HCT116 (cell line): ENCODE measurements around the gene MAP4K1. TPM values are rescaled to one million over a fixed set of nuclear protein-coding genes. Genes with fewer than 3 reads are reported as not detected.

Experiments used
- ATAC-seq: fragments of 200-7000 bp; cut with Tn5 transposase; 2 replicates; pipeline ENCODE4 v1.9.1; 2020; ENCODE audit warnings: mild to moderate bottlenecking, moderate library complexity
- Bru-seq: library from RNA; stranded (reverse); fragments of 400-500 nt; gene quantifications from one replicate; lab custom pipeline; 2021; lab: Mats Ljungman, UMichigan
- BruChase-seq, 2 experiments: library from RNA; stranded (reverse); fragments of 400-500 nt; gene quantifications; one replicate each; lab custom pipeline; 2021; lab: Mats Ljungman, UMichigan
- BruUV-seq: library from RNA; stranded (reverse); fragments of 400-500 nt; replicated peaks from 2 replicates; lab custom pipeline; 2021; lab: Mats Ljungman, UMichigan
- CTCF ChIA-PET: fragments of 300-600 bp; sonication (Branson Sonifier 250); formaldehyde crosslinking; loops from one replicate; lab custom pipeline; 2021; ENCODE audit warnings: antibody characterized with exemption; lab: Charles Lee
- POLR2A ChIA-PET: fragments of 300-600, 350-600 bp; sonication (Branson Sonifier 250); formaldehyde crosslinking; loops from one replicate; lab custom pipeline; 2021; ENCODE audit warnings: antibody characterized with exemption; lab: Charles Lee
- RAD21 ChIA-PET, 2 experiments: fragments of 300-600 bp; sonication (Branson Sonifier 250); formaldehyde crosslinking; loops; one replicate each; lab custom pipeline; 2023; ENCODE audit warnings: low total read pairs in 2 of 2; ENCODE audit not compliant: uncharacterized antibody in 2 of 2, unreplicated experiment in 2 of 2, low non-redundant PET in 1 of 2; lab: Charles Lee
- DNase-seq: peaks from one replicate; pipeline ENCODE4 v3.0.0-alpha.2; 2010; ENCODE audit warnings: low read depth, low spot score
- H2AFZ ChIP-seq: fragments of 200-600 bp; shearing (Covaris generic), sonication (generic); 2 replicates; pipeline ENCODE4 v1.6.1; 2017; ENCODE audit warnings: low read depth, mixed run types, mixed read lengths, antibody characterized with exemption, low read length; ENCODE audit not compliant: poor library complexity, severe bottlenecking
- H3K27ac ChIP-seq: 2 replicates; pipeline ENCODE4 v1.5.1; 2012; ENCODE audit warnings: low read depth, low read length
- H3K27me3 ChIP-seq: fragments of 200-600 bp; sonication (generic); 2 replicates; pipeline ENCODE4 v1.6.1; 2016; ENCODE audit warnings: mixed run types, low read length, mixed read lengths; ENCODE audit not compliant: insufficient read depth
- H3K36me3 ChIP-seq, 2 experiments: fragments of 200-500 bp in 1 of 2; fragments of 200-600 bp in 1 of 2; sonication (Bioruptor generic) in 1 of 2; sonication (generic) in 1 of 2; 2 replicates each; pipeline versions ENCODE4 v1.5.1 to v1.6.1; 2014 to 2016; ENCODE audit warnings: low read length in 2 of 2, inconsistent platforms in 1 of 2, mixed read lengths in 1 of 2, mixed run types in 1 of 2; ENCODE audit not compliant: insufficient read depth in 2 of 2, control insufficient read depth in 1 of 2
- H3K4me1 ChIP-seq, 2 experiments: fragments of 200-600 bp in 1 of 2; sonication (generic) in 1 of 2; 2 replicates each; pipeline versions ENCODE4 v1.5.1 to v1.6.1; 2012 to 2017; ENCODE audit warnings: low read length in 2 of 2, inconsistent platforms in 1 of 2, mild to moderate bottlenecking in 1 of 2, mixed read lengths in 1 of 2, mixed run types in 1 of 2, moderate library complexity in 1 of 2; ENCODE audit not compliant: insufficient read depth in 2 of 2, control insufficient read depth in 1 of 2
- H3K4me2 ChIP-seq: fragments of 200-600 bp; sonication (generic); 2 replicates; pipeline ENCODE4 v1.6.1; 2017; ENCODE audit warnings: mixed run types, low read length, mixed read lengths
- H3K4me3 ChIP-seq, 2 experiments: fragments of 200-600 bp in 1 of 2; sonication (generic) in 1 of 2; replicated peaks in 1 of 2; 2 replicates each; pipeline ENCODE4 v1.5.1; 2011 to 2016; ENCODE audit warnings: low read length in 2 of 2, control low read depth in 1 of 2, low read depth in 1 of 2, mild to moderate bottlenecking in 1 of 2, mixed read lengths in 1 of 2, mixed run types in 1 of 2
- H3K79me2 ChIP-seq: fragments of 200-600 bp; sonication (generic); 2 replicates; pipeline ENCODE4 v1.6.1; 2017; ENCODE audit warnings: mild to moderate bottlenecking, mixed run types, low read length, moderate library complexity, mixed read lengths; ENCODE audit not compliant: insufficient read depth
- H3K9ac ChIP-seq: fragments of 200-600 bp; sonication (generic); 2 replicates; pipeline ENCODE4 v1.6.1; 2016; ENCODE audit warnings: low read length, mixed read lengths
- H3K9me2 ChIP-seq: fragments of 200-600 bp; sonication (generic), shearing (Covaris generic); 2 replicates; pipeline ENCODE4 v1.6.1; 2017; ENCODE audit warnings: mixed run types, mild to moderate bottlenecking, moderate library complexity; ENCODE audit not compliant: insufficient read depth
- H3K9me3 ChIP-seq, 2 experiments: fragments of 200-500 bp in 1 of 2; fragments of 200-600 bp in 1 of 2; sonication (Bioruptor generic) in 1 of 2; sonication (generic) in 1 of 2; 2 replicates each; pipeline ENCODE4 v1.6.1; 2014 to 2017; ENCODE audit warnings: low read length in 2 of 2, mixed read lengths in 2 of 2, inconsistent platforms in 1 of 2, low read depth in 1 of 2, mild to moderate bottlenecking in 1 of 2, mixed run types in 1 of 2, moderate library complexity in 1 of 2; ENCODE audit not compliant: control insufficient read depth in 1 of 2, insufficient read depth in 1 of 2
- H4K20me1 ChIP-seq: fragments of 200-600 bp; sonication (generic), shearing (Covaris generic); 2 replicates; pipeline ENCODE4 v1.6.1; 2017; ENCODE audit warnings: mixed run types, mild to moderate bottlenecking, moderate library complexity; ENCODE audit not compliant: insufficient read depth
- CBX3 ChIP-seq: IDR thresholded peaks from 2 replicates; pipeline ENCODE4 v1.6.1; 2012; ENCODE audit warnings: low read depth
- CEBPB ChIP-seq: IDR thresholded peaks from 2 replicates; pipeline ENCODE4 v1.6.1; 2012; ENCODE audit warnings: low read depth
- EGR1 ChIP-seq: IDR thresholded peaks from 2 replicates; pipeline ENCODE4 v1.6.1; 2012; ENCODE audit warnings: low read depth
- EZH2phosphoT487 ChIP-seq: fragments of 200-600 bp; IDR thresholded peaks from 2 replicates; pipeline ENCODE4 v1.6.1; 2018; ENCODE audit warnings: antibody characterized with exemption, borderline replicate concordance
- FOSL1 ChIP-seq: IDR thresholded peaks from 2 replicates; pipeline ENCODE4 v1.6.1; 2012; ENCODE audit warnings: low read depth
- JUND ChIP-seq: IDR thresholded peaks from 2 replicates; pipeline ENCODE4 v1.6.1; 2012
- MAX ChIP-seq: IDR thresholded peaks from 2 replicates; pipeline ENCODE4 v1.6.1; 2012
- RAD21 ChIP-seq: IDR thresholded peaks from 2 replicates; pipeline ENCODE4 v1.6.1; 2012; ENCODE audit warnings: low read depth, mild to moderate bottlenecking
- SIN3A ChIP-seq: IDR thresholded peaks from 2 replicates; pipeline ENCODE4 v1.6.1; 2012; ENCODE audit warnings: low read depth
- SP1 ChIP-seq: IDR thresholded peaks from 2 replicates; pipeline ENCODE4 v1.6.1; 2012; ENCODE audit warnings: low read depth
- SRF ChIP-seq: IDR thresholded peaks from 2 replicates; pipeline ENCODE4 v1.6.1; 2012; ENCODE audit warnings: low read depth
- TCF7L2 ChIP-seq: IDR thresholded peaks from 2 replicates; pipeline ENCODE4 v1.7.0; 2011; ENCODE audit warnings: borderline replicate concordance, inconsistent platforms; ENCODE audit not compliant: insufficient read depth, insufficient read length; ENCODE audit errors: extremely low read depth
- YY1 ChIP-seq: IDR thresholded peaks from 2 replicates; pipeline ENCODE4 v1.6.1; 2011; ENCODE audit warnings: low read length, low read depth, moderate library complexity, mild to moderate bottlenecking; ENCODE audit not compliant: insufficient replicate concordance; ENCODE audit errors: extremely low read depth
- ZFX ChIP-seq: fragments of 450-650 bp; IDR thresholded peaks from 2 replicates; pipeline ENCODE4 v1.6.1; 2017
- intact Hi-C: fragments of 100-400 bp; cut with micrococcal nuclease; formaldehyde crosslinking; loops from 2 replicates; pipeline ENCODE4 v1.10.0; 2022
- long read RNA-seq: library from polyadenylated mRNA; unstranded; transcript quantifications from one replicate; pipeline ENCODE4 v2.0.0, GENCODE V29; 2021; ENCODE audit not compliant: unreplicated experiment
- polyA plus RNA-seq: library from polyadenylated mRNA; unstranded; fragments of >200 nt; gene quantifications from 2 replicates; pipeline ENCODE4 v1.2.1, GENCODE V29; 2012; ENCODE audit warnings: missing spikeins
- total RNA-seq: library from RNA; stranded (reverse); gene quantifications from one replicate; pipeline ENCODE4 v1.2.1, GENCODE V29; 2021; ENCODE audit not compliant: unreplicated experiment
- TF ChIP-seq, protein P1 (sequence below), 3 experiments: fragments of 200-600 bp in 1 of 3; sonication (generic) in 1 of 3; IDR thresholded peaks in 2 of 3; conservative IDR thresholded peaks in 1 of 3; 2 replicates each; pipeline ENCODE4 v1.5.1; 2012 to 2017; ENCODE audit warnings: low read depth in 2 of 3, low read length in 2 of 3, antibody characterized with exemption in 1 of 3, borderline replicate concordance in 1 of 3, control low read depth in 1 of 3, mild to moderate bottlenecking in 1 of 3, mixed read lengths in 1 of 3, mixed run types in 1 of 3, moderate library complexity in 1 of 3; ENCODE audit not compliant: insufficient read depth in 1 of 3
- TF ChIP-seq, protein P2 (sequence below): IDR thresholded peaks from 2 replicates; pipeline ENCODE4 v1.6.1; 2011; ENCODE audit warnings: mild to moderate bottlenecking, low read length, moderate library complexity; ENCODE audit not compliant: insufficient replicate concordance; ENCODE audit errors: extremely low read depth
- TF ChIP-seq, protein P3 (sequence below): IDR thresholded peaks from 2 replicates; pipeline ENCODE4 v1.6.1; 2012; ENCODE audit warnings: low read depth

MAP4K1 gene
- total RNA-seq = 9.1 TPM
- polyA plus RNA-seq = 2.1 and 2.2 TPM in 2 replicates
- Bru-seq, nascent RNA = percentile 18 among the genes with signal in this experiment
- percentile 28 among the genes with signal in this experiment for BruChase-seq, experiment 1, labeled RNA remaining after a 6-hour chase
- percentile 24 among the genes with signal in this experiment for BruChase-seq, experiment 2, labeled RNA remaining after a 2-hour chase
- long read RNA-seq, partial matches to known transcripts = 1 of 6 reads
- long read RNA-seq, other reads (novel, unspliced or antisense) = 3 of 6 reads

DNA sequence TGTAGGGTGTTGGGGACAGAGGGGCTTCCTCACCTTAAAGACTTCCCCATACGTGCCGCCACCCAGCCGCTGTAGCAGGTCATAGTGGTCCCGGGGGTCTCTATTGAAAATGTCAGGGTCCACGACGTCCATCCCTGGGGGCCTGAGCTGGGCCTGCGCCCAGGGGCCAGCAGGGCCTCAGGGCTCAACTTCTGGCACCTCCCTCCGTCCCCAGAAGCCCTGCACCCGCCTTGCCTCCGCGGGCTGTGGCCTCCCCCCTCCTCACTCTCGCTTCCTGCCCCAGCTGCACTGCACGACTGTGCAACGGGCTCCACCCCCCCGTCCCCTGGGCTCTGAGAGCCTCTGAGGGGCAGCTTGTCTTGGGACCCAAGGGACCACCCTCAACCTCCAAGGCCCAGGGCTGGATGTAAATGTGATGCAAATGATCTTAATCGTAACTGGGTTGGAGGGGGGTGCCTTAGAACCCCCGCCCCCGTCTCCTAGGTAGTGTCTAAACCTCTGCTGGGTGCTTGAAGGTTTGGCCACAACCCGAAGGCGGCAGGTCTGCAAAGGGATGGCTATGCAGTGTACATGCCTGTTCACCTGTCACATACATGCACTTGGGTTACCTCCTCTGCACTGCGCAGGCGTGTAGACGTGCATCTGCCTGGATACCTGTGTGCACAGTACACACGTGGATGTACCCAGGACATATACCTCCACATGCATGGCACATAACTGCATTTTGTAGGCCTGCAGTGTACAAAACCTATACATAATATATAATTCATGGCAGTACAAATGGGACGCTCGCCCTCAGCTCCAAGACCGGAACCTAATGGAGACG, at the start of gene MAP4K1:
Gene MAP4K1 (minus strand): TSS at position 190 of the 826 bp plus-strand sequence. CDS start 58 bp downstream, at position 132.
- no peaks in the 10 kb centered on the region for H3K27me3 ChIP-seq
- DNase-seq (no peak), ATAC-seq (peak; percentile 5; the same call in 1 of the 2 replicates)
- peak within 1 kb of the TSS; percentile 98 to 99 for H3K4me3 ChIP-seq
- no peaks in the 10 kb centered on the region for H4K20me1 ChIP-seq
- intact Hi-C loops = no loop called here
- H2AFZ ChIP-seq = no peak within 1 kb of the TSS
- H3K4me1 ChIP-seq = peaks cover 7 to 24% of the 10 kb centered on the region in 2 experiments
- peak within 1 kb of the TSS; percentile 95 for H3K9ac ChIP-seq
- ChIA-PET RAD21 (interaction anchor here in 1 of 2 experiments (0.6 kb wide), 1 partner anchor 474 kb away, joined by 4 read pairs; no protein-coding TSS in a partner anchor), POLR2A (interaction anchor here (1.0 to 1.6 kb wide), 8 partner anchors 9 to 215 kb away, joined by 4 to 8 read pairs (median 4); partner anchors contain the start of genes ACTN4 and FAM98C), CTCF (interaction anchor here (1.2 to 2.3 kb wide), 4 partner anchors 16 to 215 kb away, joined by 4 to 21 read pairs (median 6); partner anchors contain the start of gene FAM98C)
- peaks cover 35% of the 10 kb centered on the region for H3K79me2 ChIP-seq
- peaks cover 15 to 21% of the 10 kb centered on the region in 2 experiments; a peak in 3 of 4 replicates for H3K36me3 ChIP-seq
- BruUV-seq = no TSS peak
- H3K4me2 ChIP-seq = peak within 1 kb of the TSS; percentile 100
- H3K9me3 ChIP-seq = no peaks in the 10 kb centered on the region
- no peaks in the 10 kb centered on the region for H3K9me2 ChIP-seq
- H3K27ac ChIP-seq = peak within 1 kb of the TSS; percentile 76
- TF ChIP-seq, protein P1, sequence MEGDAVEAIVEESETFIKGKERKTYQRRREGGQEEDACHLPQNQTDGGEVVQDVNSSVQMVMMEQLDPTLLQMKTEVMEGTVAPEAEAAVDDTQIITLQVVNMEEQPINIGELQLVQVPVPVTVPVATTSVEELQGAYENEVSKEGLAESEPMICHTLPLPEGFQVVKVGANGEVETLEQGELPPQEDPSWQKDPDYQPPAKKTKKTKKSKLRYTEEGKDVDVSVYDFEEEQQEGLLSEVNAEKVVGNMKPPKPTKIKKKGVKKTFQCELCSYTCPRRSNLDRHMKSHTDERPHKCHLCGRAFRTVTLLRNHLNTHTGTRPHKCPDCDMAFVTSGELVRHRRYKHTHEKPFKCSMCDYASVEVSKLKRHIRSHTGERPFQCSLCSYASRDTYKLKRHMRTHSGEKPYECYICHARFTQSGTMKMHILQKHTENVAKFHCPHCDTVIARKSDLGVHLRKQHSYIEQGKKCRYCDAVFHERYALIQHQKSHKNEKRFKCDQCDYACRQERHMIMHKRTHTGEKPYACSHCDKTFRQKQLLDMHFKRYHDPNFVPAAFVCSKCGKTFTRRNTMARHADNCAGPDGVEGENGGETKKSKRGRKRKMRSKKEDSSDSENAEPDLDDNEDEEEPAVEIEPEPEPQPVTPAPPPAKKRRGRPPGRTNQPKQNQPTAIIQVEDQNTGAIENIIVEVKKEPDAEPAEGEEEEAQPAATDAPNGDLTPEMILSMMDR (IDR thresholded peaks at IDR 0.05 in 2 of 3, conservative IDR thresholded peaks at IDR 0.05 in 1 of 3; ENCODE audit: borderline replicate concordance in 1 of 3, insufficient read depth in 1 of 3, low read depth in 2 of 3, low read length in 2 of 3) = no peak
- TF ChIP-seq ZFX (no peak), CBX3 (no peak), EZH2phosphoT487 (no peak), TCF7L2 (no peak), CEBPB (no peak), JUND (no peak), MAX (no peak), RAD21 (no peak), YY1 (no peak), SP1 (no peak), EGR1 (no peak), SIN3A (no peak), FOSL1 (no peak), SRF (no peak)
- TF ChIP-seq, protein P2, sequence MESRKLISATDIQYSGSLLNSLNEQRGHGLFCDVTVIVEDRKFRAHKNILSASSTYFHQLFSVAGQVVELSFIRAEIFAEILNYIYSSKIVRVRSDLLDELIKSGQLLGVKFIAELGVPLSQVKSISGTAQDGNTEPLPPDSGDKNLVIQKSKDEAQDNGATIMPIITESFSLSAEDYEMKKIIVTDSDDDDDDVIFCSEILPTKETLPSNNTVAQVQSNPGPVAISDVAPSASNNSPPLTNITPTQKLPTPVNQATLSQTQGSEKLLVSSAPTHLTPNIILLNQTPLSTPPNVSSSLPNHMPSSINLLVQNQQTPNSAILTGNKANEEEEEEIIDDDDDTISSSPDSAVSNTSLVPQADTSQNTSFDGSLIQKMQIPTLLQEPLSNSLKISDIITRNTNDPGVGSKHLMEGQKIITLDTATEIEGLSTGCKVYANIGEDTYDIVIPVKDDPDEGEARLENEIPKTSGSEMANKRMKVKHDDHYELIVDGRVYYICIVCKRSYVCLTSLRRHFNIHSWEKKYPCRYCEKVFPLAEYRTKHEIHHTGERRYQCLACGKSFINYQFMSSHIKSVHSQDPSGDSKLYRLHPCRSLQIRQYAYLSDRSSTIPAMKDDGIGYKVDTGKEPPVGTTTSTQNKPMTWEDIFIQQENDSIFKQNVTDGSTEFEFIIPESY = no peak
- TF ChIP-seq, protein P3, sequence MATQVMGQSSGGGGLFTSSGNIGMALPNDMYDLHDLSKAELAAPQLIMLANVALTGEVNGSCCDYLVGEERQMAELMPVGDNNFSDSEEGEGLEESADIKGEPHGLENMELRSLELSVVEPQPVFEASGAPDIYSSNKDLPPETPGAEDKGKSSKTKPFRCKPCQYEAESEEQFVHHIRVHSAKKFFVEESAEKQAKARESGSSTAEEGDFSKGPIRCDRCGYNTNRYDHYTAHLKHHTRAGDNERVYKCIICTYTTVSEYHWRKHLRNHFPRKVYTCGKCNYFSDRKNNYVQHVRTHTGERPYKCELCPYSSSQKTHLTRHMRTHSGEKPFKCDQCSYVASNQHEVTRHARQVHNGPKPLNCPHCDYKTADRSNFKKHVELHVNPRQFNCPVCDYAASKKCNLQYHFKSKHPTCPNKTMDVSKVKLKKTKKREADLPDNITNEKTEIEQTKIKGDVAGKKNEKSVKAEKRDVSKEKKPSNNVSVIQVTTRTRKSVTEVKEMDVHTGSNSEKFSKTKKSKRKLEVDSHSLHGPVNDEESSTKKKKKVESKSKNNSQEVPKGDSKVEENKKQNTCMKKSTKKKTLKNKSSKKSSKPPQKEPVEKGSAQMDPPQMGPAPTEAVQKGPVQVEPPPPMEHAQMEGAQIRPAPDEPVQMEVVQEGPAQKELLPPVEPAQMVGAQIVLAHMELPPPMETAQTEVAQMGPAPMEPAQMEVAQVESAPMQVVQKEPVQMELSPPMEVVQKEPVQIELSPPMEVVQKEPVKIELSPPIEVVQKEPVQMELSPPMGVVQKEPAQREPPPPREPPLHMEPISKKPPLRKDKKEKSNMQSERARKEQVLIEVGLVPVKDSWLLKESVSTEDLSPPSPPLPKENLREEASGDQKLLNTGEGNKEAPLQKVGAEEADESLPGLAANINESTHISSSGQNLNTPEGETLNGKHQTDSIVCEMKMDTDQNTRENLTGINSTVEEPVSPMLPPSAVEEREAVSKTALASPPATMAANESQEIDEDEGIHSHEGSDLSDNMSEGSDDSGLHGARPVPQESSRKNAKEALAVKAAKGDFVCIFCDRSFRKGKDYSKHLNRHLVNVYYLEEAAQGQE = no peak
